HG02642 (cell line): ENCODE measurements around the gene ZNF235.
"Not testable (repeated sequence)": the region's sequence is repeated elsewhere in the genome, so short reads cannot be mapped to it uniquely, and the experiment has no call there.

Experiments used
- ATAC-seq: cut with Tn5 transposase; IDR thresholded peaks from one replicate; pipeline ENCODE4 v1.9.1; 2021; ENCODE audit warnings: mild to moderate bottlenecking; ENCODE audit not compliant: unreplicated experiment, poor library complexity

Gene ZNF235

GRCh38 chr19:44258136-44258535, 46.7 kb downstream of the ZNF235 start:
- no peak for ATAC-seq

GRCh38 chr19:44255705-44256411, 49.0 kb downstream of the ZNF235 start:
- no peak for ATAC-seq

DNA sequence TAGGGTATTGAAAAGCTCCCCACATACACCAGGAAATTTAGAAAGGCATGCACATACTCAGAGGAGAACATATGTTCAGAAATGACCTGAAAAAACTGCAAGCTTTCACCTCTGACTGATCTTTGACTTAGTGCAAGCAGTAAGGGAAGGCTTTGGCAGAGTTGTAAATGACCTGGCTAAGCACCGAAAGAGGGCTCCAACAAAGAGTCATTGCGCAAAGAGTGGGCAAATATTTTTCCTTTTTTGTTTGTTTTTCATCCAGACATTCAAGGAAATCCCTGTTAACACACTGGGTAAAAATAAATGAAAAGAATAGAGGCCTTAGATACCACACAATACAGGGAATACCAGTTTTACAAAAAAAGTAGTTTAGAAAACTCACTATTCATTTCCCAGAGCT, 50.3 kb downstream of the ZNF235 start:
- no peak for ATAC-seq

DNA sequence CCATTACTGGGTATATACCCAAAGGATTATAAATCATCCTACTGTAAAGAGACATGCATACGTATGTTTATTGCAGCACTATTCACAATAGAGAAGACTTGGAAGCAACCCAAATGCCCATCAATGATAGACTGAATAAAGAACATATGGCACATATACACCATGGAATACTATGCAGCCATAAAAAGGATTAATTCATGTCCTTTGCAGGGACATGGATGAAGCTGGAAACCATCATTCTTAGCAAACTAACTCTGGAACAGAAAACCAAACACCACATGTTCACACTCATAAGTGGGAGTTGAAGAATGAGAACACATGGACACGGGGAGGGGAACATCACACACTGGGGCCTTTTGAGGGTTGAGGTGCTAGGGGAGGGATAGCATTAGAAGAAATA, 51.4 kb downstream of the ZNF235 start:
- ATAC-seq, result not testable (repeated sequence)

- ATAC-seq, result not testable (repeated sequence)
These were observed 52.5 kb downstream of the ZNF235 start for GRCh38 chr19:44252332-44252731.

- no peak for ATAC-seq
These were observed 68.4 kb downstream of the ZNF235 start for GRCh38 chr19:44236384-44236783.
